GM12878 (cell line): ENCODE measurements around the gene FRAS1. TPM values are rescaled to one million over a fixed set of nuclear protein-coding genes. Genes with fewer than 3 reads are reported as not detected.

Source experiments
- CHD2 ChIP-seq: IDR thresholded peaks from 2 replicates; pipeline ENCODE4 v1.6.1; 2011; ENCODE audit warnings: low read depth, low read length, improper control_type of control experiment, borderline replicate concordance
- FOXM1 ChIP-seq: IDR thresholded peaks from 2 replicates; pipeline ENCODE4 v1.6.1; 2012; ENCODE audit warnings: low read depth, mild to moderate bottlenecking, inconsistent platforms, low read length, moderate library complexity
- HCFC1 ChIP-seq: fragments of 150-350 bp; IDR thresholded peaks from 2 replicates; pipeline ENCODE4 v1.6.1; 2014; ENCODE audit warnings: low read length
- IKZF1 ChIP-seq: fragments of 450-650 bp; conservative IDR thresholded peaks from 2 replicates; pipeline ENCODE4 v1.6.1; 2017; ENCODE audit warnings: antibody characterized with exemption, mild to moderate bottlenecking
- IKZF2 ChIP-seq, 2 experiments: fragments of 450-650 bp; IDR thresholded peaks; 2 replicates each; pipeline ENCODE4 v1.6.1; 2017; ENCODE audit warnings: mild to moderate bottlenecking in 2 of 2, moderate library complexity in 2 of 2
- IRF3 ChIP-seq: fragments of 450-650 bp; IDR thresholded peaks from 2 replicates; pipeline ENCODE4 v1.6.1; 2014; ENCODE audit warnings: mild to moderate bottlenecking
- LARP7 ChIP-seq: fragments of 450-650 bp; IDR thresholded peaks from 2 replicates; pipeline ENCODE4 v1.6.1; 2017; ENCODE audit warnings: mild to moderate bottlenecking
- MEF2B ChIP-seq: fragments of 450-650 bp; IDR thresholded peaks from 2 replicates; pipeline ENCODE4 v1.6.1; 2018; ENCODE audit warnings: mild to moderate bottlenecking, moderate library complexity; ENCODE audit not compliant: partially characterized antibody, poor library complexity, severe bottlenecking
- MTA2 ChIP-seq: fragments of 450-650 bp; IDR thresholded peaks from 2 replicates; pipeline ENCODE4 v1.6.1; 2016; ENCODE audit warnings: low read depth, mild to moderate bottlenecking, moderate library complexity
- MXI1 ChIP-seq: fragments of 150-350 bp; IDR thresholded peaks from 2 replicates; pipeline ENCODE4 v1.6.1; 2011; ENCODE audit warnings: low read depth, mild to moderate bottlenecking, inconsistent platforms, low read length, improper control_type of control experiment
- MYC ChIP-seq: IDR thresholded peaks from 2 replicates; pipeline ENCODE4 v1.6.1; 2011; ENCODE audit warnings: mild to moderate bottlenecking, low read length, moderate library complexity, inconsistent platforms; ENCODE audit not compliant: insufficient read depth, insufficient replicate concordance, insufficient read length, severe bottlenecking
- NFYA ChIP-seq: IDR thresholded peaks from 2 replicates; pipeline ENCODE4 v1.6.1; 2011; ENCODE audit warnings: low read depth, mild to moderate bottlenecking, low read length, improper control_type of control experiment, borderline replicate concordance
- NR2C2 ChIP-seq: IDR thresholded peaks from 2 replicates; pipeline ENCODE4 v1.6.1; 2011; ENCODE audit warnings: borderline replicate concordance, low read depth; ENCODE audit not compliant: control insufficient read depth, insufficient read length
- PML ChIP-seq: IDR thresholded peaks from 2 replicates; pipeline ENCODE4 v1.6.1; 2012; ENCODE audit warnings: low read length, inconsistent platforms
- POLR2A ChIP-seq: IDR thresholded peaks from 2 replicates; pipeline ENCODE4 v1.6.1; 2011; ENCODE audit warnings: low read depth, mild to moderate bottlenecking, low read length
- RBBP5 ChIP-seq: fragments of 200-600 bp; sonication (generic); conservative IDR thresholded peaks from 2 replicates; pipeline ENCODE4 v1.6.1; 2016
- RELA ChIP-seq: fragments of 450-650 bp; IDR thresholded peaks from 2 replicates; pipeline ENCODE4 v1.8.0; 2014; ENCODE audit warnings: borderline replicate concordance; ENCODE audit not compliant: partially characterized antibody
- SMAD1 ChIP-seq: fragments of 450-650 bp; IDR thresholded peaks from 2 replicates; pipeline ENCODE4 v1.6.1; 2018; ENCODE audit warnings: mild to moderate bottlenecking, low read depth; ENCODE audit not compliant: partially characterized antibody
- SUPT20H ChIP-seq: IDR thresholded peaks from 2 replicates; pipeline ENCODE4 v1.6.1; 2011; ENCODE audit warnings: low read depth, mild to moderate bottlenecking, low read length, moderate library complexity, borderline replicate concordance; ENCODE audit not compliant: control insufficient read depth
- SUZ12 ChIP-seq: fragments of 200-600 bp; sonication (generic); IDR thresholded peaks from one replicate; pipeline ENCODE4 v1.6.1; 2018; ENCODE audit warnings: antibody characterized with exemption, mild to moderate bottlenecking; ENCODE audit not compliant: unreplicated experiment
- TCF3 ChIP-seq: IDR thresholded peaks from 2 replicates; pipeline ENCODE4 v1.6.1; 2012; ENCODE audit warnings: low read depth, mild to moderate bottlenecking, low read length, borderline replicate concordance; ENCODE audit not compliant: insufficient read depth
- WRNIP1 ChIP-seq: IDR thresholded peaks from 2 replicates; pipeline ENCODE4 v1.6.1; 2011; ENCODE audit warnings: low read depth, low read length, improper control_type of control experiment, borderline replicate concordance
- YY1 ChIP-seq: IDR thresholded peaks from 2 replicates; pipeline ENCODE4 v1.6.1; 2011; ENCODE audit warnings: low read depth, mild to moderate bottlenecking, low read length
- ZNF274 ChIP-seq: IDR thresholded peaks from one replicate; pipeline ENCODE4 v1.8.0; 2011; ENCODE audit not compliant: insufficient read length, insufficient read depth
- ZNF384 ChIP-seq: IDR thresholded peaks from 2 replicates; pipeline ENCODE4 v1.6.1; 2012; ENCODE audit warnings: low read depth, mild to moderate bottlenecking, low read length, improper control_type of control experiment, borderline replicate concordance
- polyA plus RNA-seq, 11 experiments: library from polyadenylated mRNA; depleted of rRNA in 4 of 11; unstranded in 6 of 11; stranded (reverse) in 5 of 11; fragments of >200 nt; fragmentation: Nextera tagmentation in 4 of 11; fragmentation: Illumina TruSeq in 1 of 11; extraction: Ambion mirVana in 4 of 11; extraction: Trizol in 1 of 11; gene quantifications; 1 replicate in 1 of 11; 2 replicates in 10 of 11; pipeline versions ENCODE4 v1.2.1 to v1.2.3, GENCODE V29; 2011 to 2016; ENCODE audit warnings: inconsistent platforms in 2 of 11, missing spikeins in 2 of 11, low read depth in 1 of 11
- total RNA-seq, 4 experiments: library from RNA; depleted of rRNA in 3 of 4; stranded (reverse); fragments of >200 nt in 3 of 4; fragmentation: Illumina TruSeq in 1 of 4; extraction: Trizol in 1 of 4; gene quantifications; 2 replicates each; pipeline versions ENCODE4 v1.2.1 to v1.2.3, GENCODE V29; 2013 to 2021
- TF ChIP-seq, protein P1 (sequence below): fragments of 450-650 bp; IDR thresholded peaks from 2 replicates; pipeline ENCODE4 v1.6.1; 2017; ENCODE audit warnings: mild to moderate bottlenecking, moderate library complexity
- TF ChIP-seq, protein P2 (sequence below): IDR thresholded peaks from 2 replicates; pipeline ENCODE4 v1.6.1; 2012; ENCODE audit warnings: low read depth, low read length, improper control_type of control experiment

FRAS1 gene
- total and polyA plus RNA-seq, 10 of the 15 experiments (the other 5 are each of a cell fraction or from before 2014, with no cell fraction given), result 0.08 to 11.7 (median 0.20) TPM

- TF ChIP-seq YY1 (no peak), WRNIP1 (no peak), SUPT20H (no peak), MTA2 (no peak), NFYA (no peak), ZNF274 (no peak), POLR2A (no peak), LARP7 (peak; percentile 38; the same call in 1 of the 2 replicates), PML (no peak), IKZF1 (peak; percentile 74), IKZF2 (IDR thresholded peaks at IDR 0.05) (no peak), ZNF384 (no peak), FOXM1 (no peak), MYC (no peak), NR2C2 (no peak), MXI1 (no peak), RELA (no peak), SUZ12 (peak; percentile 58), MEF2B (no peak), IRF3 (no peak), RBBP5 (no peak), TCF3 (no peak), SMAD1 (no peak), HCFC1 (no peak), CHD2 (no peak)
- TF ChIP-seq, protein P1, sequence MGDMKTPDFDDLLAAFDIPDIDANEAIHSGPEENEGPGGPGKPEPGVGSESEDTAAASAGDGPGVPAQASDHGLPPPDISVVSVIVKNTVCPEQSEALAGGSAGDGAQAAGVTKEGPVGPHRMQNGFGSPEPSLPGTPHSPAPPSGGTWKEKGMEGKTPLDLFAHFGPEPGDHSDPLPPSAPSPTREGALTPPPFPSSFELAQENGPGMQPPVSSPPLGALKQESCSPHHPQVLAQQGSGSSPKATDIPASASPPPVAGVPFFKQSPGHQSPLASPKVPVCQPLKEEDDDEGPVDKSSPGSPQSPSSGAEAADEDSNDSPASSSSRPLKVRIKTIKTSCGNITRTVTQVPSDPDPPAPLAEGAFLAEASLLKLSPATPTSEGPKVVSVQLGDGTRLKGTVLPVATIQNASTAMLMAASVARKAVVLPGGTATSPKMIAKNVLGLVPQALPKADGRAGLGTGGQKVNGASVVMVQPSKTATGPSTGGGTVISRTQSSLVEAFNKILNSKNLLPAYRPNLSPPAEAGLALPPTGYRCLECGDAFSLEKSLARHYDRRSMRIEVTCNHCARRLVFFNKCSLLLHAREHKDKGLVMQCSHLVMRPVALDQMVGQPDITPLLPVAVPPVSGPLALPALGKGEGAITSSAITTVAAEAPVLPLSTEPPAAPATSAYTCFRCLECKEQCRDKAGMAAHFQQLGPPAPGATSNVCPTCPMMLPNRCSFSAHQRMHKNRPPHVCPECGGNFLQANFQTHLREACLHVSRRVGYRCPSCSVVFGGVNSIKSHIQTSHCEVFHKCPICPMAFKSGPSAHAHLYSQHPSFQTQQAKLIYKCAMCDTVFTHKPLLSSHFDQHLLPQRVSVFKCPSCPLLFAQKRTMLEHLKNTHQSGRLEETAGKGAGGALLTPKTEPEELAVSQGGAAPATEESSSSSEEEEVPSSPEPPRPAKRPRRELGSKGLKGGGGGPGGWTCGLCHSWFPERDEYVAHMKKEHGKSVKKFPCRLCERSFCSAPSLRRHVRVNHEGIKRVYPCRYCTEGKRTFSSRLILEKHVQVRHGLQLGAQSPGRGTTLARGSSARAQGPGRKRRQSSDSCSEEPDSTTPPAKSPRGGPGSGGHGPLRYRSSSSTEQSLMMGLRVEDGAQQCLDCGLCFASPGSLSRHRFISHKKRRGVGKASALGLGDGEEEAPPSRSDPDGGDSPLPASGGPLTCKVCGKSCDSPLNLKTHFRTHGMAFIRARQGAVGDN, result no peak
- TF ChIP-seq, protein P2, sequence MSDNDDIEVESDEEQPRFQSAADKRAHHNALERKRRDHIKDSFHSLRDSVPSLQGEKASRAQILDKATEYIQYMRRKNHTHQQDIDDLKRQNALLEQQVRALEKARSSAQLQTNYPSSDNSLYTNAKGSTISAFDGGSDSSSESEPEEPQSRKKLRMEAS, result no peak
Observed at GRCh38 chr4:78058591-78059523, 1.7 kb downstream of the FRAS1 start (continued).
